ENCODE measurements around the gene TMTC1. TPM values are rescaled to one million over a fixed set of nuclear protein-coding genes. Genes with fewer than 3 reads are reported as not detected.

The TMTC1 gene
- total RNA-seq, 1 experiment from 2014 or later: not detected

- ChIA-PET POLR2A (no interaction called here), CTCF (interaction anchor here (0.6 kb wide), 1 partner anchor 1267 kb away, joined by 3 read pairs; no protein-coding TSS in a partner anchor)
- H3K4me1 Mint-ChIP-seq (ENCODE audit: low read depth, unreplicated experiment): no peaks in the 10 kb centered on the region
Observed at GRCh38 chr12:29547864-29548263, 235.9 kb downstream of the TMTC1 start.

GRCh38 chr12:29547151-29547632 is 236.6 kb downstream of the TMTC1 start:
- intact Hi-C loops (cut with micrococcal nuclease; ENCODE audit: unreplicated experiment): no loop called here
- BruUV-seq (replicated peaks): no TSS peak
- no peak for DNase-seq
- Histone ChIP-seq H3K4me1 (no peaks in the 10 kb centered on the region), H3K4me3 (ENCODE audit: low read depth, low read length) (no peak overlapping the region), H3K9me3 (no peaks in the 10 kb centered on the region), H3K27me3 (replicated peaks; ENCODE audit: control insufficient read depth, insufficient read depth, low read length) (no peaks in the 10 kb centered on the region), H3K36me3 (ENCODE audit: control insufficient read depth, insufficient read depth, low read length) (no peaks in the 10 kb centered on the region)
- Mint-ChIP-seq H3K36me3 (ENCODE audit: insufficient read depth, unreplicated experiment) (peaks cover 5% of the 10 kb centered on the region), H3K27me3 (ENCODE audit: insufficient read depth, unreplicated experiment) (peaks cover 11% of the 10 kb centered on the region), H3K4me3 (ENCODE audit: unreplicated experiment) (no peak overlapping the region), H3K4me1 (ENCODE audit: low read depth, unreplicated experiment) (no peaks in the 10 kb centered on the region), H3K27ac (ENCODE audit: unreplicated experiment) (no peak overlapping the region), H3K9me3 (ENCODE audit: unreplicated experiment) (no peaks in the 10 kb centered on the region)
- no peak for TF ChIP-seq CTCF (IDR thresholded peaks at IDR 0.05; ENCODE audit: insufficient read depth in 1 of 2, low read depth in 1 of 2, low read length in 1 of 2, severe bottlenecking in 1 of 2, unreplicated experiment in 1 of 2)
- ChIA-PET CTCF (no interaction called here), POLR2A (no interaction called here)

More at GRCh38 chr12:29547864-29548263, 235.9 kb downstream of the TMTC1 start:
- Mint-ChIP-seq H3K27ac (ENCODE audit: unreplicated experiment) (no peak overlapping the region), H3K9me3 (ENCODE audit: unreplicated experiment) (no peaks in the 10 kb centered on the region), H3K36me3 (ENCODE audit: insufficient read depth, unreplicated experiment) (peaks cover 5% of the 10 kb centered on the region), H3K4me3 (ENCODE audit: unreplicated experiment) (no peak overlapping the region), H3K27me3 (ENCODE audit: insufficient read depth, unreplicated experiment) (peaks cover 7% of the 10 kb centered on the region)
- no peaks in the 10 kb centered on the region for H3K36me3 ChIP-seq (ENCODE audit: control insufficient read depth, insufficient read depth, low read length)
- H3K4me1 ChIP-seq: no peaks in the 10 kb centered on the region
- no peak overlapping the region for H3K4me3 ChIP-seq (ENCODE audit: low read depth, low read length)
- no TSS peak for BruUV-seq (replicated peaks)
- no peak for DNase-seq
- intact Hi-C loops (cut with micrococcal nuclease; ENCODE audit: unreplicated experiment): no loop called here
- no peaks in the 10 kb centered on the region for H3K9me3 ChIP-seq
- no peaks in the 10 kb centered on the region for H3K27me3 ChIP-seq (replicated peaks; ENCODE audit: control insufficient read depth, insufficient read depth, low read length)
- TF ChIP-seq CTCF (IDR thresholded peaks at IDR 0.05; ENCODE audit: insufficient read depth in 1 of 2, low read depth in 1 of 2, low read length in 1 of 2, severe bottlenecking in 1 of 2, unreplicated experiment in 1 of 2): no peak

GRCh38 chr12:29546000-29546399 is 237.7 kb downstream of the TMTC1 start:
- Mint-ChIP-seq H3K4me1 (ENCODE audit: low read depth, unreplicated experiment) (no peaks in the 10 kb centered on the region), H3K9me3 (ENCODE audit: unreplicated experiment) (no peaks in the 10 kb centered on the region), H3K27me3 (ENCODE audit: insufficient read depth, unreplicated experiment) (peaks cover 11% of the 10 kb centered on the region), H3K4me3 (ENCODE audit: unreplicated experiment) (no peak overlapping the region), H3K36me3 (ENCODE audit: insufficient read depth, unreplicated experiment) (peaks cover 5% of the 10 kb centered on the region), H3K27ac (ENCODE audit: unreplicated experiment) (no peak overlapping the region)
- no peak for DNase-seq
- ChIA-PET CTCF (no interaction called here), POLR2A (no interaction called here)
- Histone ChIP-seq H3K4me3 (ENCODE audit: low read depth, low read length) (no peak overlapping the region), H3K9me3 (no peaks in the 10 kb centered on the region), H3K27me3 (replicated peaks; ENCODE audit: control insufficient read depth, insufficient read depth, low read length) (no peaks in the 10 kb centered on the region), H3K4me1 (no peaks in the 10 kb centered on the region), H3K36me3 (ENCODE audit: control insufficient read depth, insufficient read depth, low read length) (no peaks in the 10 kb centered on the region)
- TF ChIP-seq CTCF (IDR thresholded peaks at IDR 0.05; ENCODE audit: insufficient read depth in 1 of 2, low read depth in 1 of 2, low read length in 1 of 2, severe bottlenecking in 1 of 2, unreplicated experiment in 1 of 2): no peak
- no TSS peak for BruUV-seq (replicated peaks)
- intact Hi-C loops (cut with micrococcal nuclease; ENCODE audit: unreplicated experiment): no loop called here
